NB4 (cell line): ENCODE measurements around the gene LILRA5.

ENCODE experiments used
- POLR2A ChIP-seq: IDR thresholded peaks from 2 replicates; pipeline ENCODE4 v1.6.1; 2011; ENCODE audit warnings: mild to moderate bottlenecking; ENCODE audit not compliant: insufficient read length; ENCODE audit errors: extremely low read depth
- TF ChIP-seq, protein P1 (sequence below): IDR thresholded peaks from one replicate; pipeline ENCODE4 v1.5.1; 2012; ENCODE audit warnings: low read depth, low read length

- no peak for TF ChIP-seq POLR2A
- TF ChIP-seq, protein P1, sequence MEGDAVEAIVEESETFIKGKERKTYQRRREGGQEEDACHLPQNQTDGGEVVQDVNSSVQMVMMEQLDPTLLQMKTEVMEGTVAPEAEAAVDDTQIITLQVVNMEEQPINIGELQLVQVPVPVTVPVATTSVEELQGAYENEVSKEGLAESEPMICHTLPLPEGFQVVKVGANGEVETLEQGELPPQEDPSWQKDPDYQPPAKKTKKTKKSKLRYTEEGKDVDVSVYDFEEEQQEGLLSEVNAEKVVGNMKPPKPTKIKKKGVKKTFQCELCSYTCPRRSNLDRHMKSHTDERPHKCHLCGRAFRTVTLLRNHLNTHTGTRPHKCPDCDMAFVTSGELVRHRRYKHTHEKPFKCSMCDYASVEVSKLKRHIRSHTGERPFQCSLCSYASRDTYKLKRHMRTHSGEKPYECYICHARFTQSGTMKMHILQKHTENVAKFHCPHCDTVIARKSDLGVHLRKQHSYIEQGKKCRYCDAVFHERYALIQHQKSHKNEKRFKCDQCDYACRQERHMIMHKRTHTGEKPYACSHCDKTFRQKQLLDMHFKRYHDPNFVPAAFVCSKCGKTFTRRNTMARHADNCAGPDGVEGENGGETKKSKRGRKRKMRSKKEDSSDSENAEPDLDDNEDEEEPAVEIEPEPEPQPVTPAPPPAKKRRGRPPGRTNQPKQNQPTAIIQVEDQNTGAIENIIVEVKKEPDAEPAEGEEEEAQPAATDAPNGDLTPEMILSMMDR, result no peak
These were observed 26.8 kb upstream of the LILRA5 start for GRCh38 chr19:54339646-54340358.
